Measurements from ENCODE around the gene HMMR. TPM values are rescaled to one million over a fixed set of nuclear protein-coding genes. Genes with fewer than 3 reads are reported as not detected.

Gene HMMR
- total RNA-seq, 3 donors from 2014 or later, result 0.15 to 3.5 TPM; not detected in 1

DNA sequence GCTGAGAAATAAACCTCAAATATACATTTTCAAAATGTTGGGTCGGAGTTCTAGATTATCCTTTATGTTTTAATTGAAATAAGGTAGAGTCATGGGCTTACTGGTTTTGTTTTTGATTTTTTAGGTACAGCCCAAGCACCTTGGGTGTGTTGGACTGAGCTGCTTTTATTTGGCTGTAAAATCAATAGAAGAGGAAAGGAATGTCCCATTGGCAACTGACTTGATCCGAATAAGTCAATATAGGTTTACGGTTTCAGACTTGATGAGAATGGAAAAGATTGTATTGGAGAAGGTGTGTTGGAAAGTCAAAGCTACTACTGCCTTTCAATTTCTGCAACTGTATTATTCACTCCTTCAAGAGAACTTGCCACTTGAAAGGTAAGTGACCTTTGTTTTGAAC lies 19.5 kb upstream of the HMMR start:
- TF ChIP-seq POLR2AphosphoS5 (IDR thresholded peaks at IDR 0.05), result no peak
- TF ChIP-seq POLR2A (IDR thresholded peaks at IDR 0.05), result no peak
- TF ChIP-seq, protein P1, sequence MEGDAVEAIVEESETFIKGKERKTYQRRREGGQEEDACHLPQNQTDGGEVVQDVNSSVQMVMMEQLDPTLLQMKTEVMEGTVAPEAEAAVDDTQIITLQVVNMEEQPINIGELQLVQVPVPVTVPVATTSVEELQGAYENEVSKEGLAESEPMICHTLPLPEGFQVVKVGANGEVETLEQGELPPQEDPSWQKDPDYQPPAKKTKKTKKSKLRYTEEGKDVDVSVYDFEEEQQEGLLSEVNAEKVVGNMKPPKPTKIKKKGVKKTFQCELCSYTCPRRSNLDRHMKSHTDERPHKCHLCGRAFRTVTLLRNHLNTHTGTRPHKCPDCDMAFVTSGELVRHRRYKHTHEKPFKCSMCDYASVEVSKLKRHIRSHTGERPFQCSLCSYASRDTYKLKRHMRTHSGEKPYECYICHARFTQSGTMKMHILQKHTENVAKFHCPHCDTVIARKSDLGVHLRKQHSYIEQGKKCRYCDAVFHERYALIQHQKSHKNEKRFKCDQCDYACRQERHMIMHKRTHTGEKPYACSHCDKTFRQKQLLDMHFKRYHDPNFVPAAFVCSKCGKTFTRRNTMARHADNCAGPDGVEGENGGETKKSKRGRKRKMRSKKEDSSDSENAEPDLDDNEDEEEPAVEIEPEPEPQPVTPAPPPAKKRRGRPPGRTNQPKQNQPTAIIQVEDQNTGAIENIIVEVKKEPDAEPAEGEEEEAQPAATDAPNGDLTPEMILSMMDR (IDR thresholded peaks at IDR 0.05), result no peak
- intact Hi-C loops (cut with DNase I; ENCODE audit: low total_unique reads), result no loop called here
- no peaks in the 10 kb centered on the region for H3K9me3 ChIP-seq
- H3K27ac ChIP-seq, result no peak overlapping the region
- H3K27me3 ChIP-seq, result no peaks in the 10 kb centered on the region
- no peaks in the 10 kb centered on the region for H3K36me3 ChIP-seq
- H3K4me3 ChIP-seq, result no peak overlapping the region
- peaks cover 0 to 11% of the 10 kb centered on the region in 2 donors for H3K4me1 ChIP-seq
- no peak for DNase-seq (ENCODE audit: low spot score in 2 of 2)

DNA sequence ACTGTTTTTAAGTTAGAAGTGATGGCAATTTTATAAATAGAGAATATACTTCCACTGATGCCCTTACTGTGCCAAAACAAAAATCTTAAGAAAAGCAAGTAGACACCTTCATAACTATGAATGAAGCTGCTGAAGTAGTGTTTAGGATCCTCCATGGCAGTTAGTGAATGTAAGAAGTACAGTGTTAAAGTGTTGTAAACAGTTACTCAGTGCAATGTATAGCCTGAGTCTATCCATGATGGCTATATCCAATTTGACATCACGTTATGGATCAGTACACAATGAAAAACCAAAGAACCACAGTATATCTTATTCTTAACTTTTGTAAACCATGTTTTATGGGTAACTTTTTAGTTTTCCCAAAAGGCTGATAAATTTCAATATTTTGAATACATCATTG lies 15.9 kb upstream of the HMMR start:
- Histone ChIP-seq H3K36me3 (no peaks in the 10 kb centered on the region), H3K27me3 (no peaks in the 10 kb centered on the region), H3K4me1 (peaks cover 0 to 6% of the 10 kb centered on the region in 2 donors), H3K4me3 (no peak overlapping the region), H3K27ac (no peak overlapping the region), H3K9me3 (no peaks in the 10 kb centered on the region)
- TF ChIP-seq, protein P1 (IDR thresholded peaks at IDR 0.05), result no peak
- TF ChIP-seq POLR2A (IDR thresholded peaks at IDR 0.05), result no peak
- no peak for TF ChIP-seq POLR2AphosphoS5 (IDR thresholded peaks at IDR 0.05)
- intact Hi-C loops (cut with DNase I; ENCODE audit: low total_unique reads), result no loop called here
- no peak for DNase-seq (ENCODE audit: low spot score in 2 of 2)

DNA sequence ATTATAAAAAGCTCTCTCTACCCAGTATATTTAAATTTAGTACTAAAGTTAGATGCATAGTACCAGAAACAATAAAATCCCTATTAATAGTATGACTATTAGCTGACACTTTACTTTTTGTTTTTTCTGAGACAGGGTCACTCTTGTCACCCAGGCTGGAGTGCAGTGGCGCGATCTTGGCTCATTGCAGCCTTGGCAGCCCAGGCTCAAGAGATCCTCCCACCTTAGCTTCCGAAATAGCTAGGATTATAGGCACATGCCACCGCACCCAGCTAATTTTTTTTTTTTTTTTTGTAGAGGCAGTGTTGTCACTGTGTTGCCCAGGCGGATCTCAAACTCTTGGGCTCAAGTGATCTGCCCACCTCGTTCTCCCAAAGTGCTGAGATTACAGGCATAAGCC lies 15.1 kb upstream of the HMMR start:
- H3K27me3 ChIP-seq, result no peaks in the 10 kb centered on the region
- H3K9me3 ChIP-seq, result no peaks in the 10 kb centered on the region
- intact Hi-C loops (cut with DNase I; ENCODE audit: low total_unique reads), result no loop called here
- no peaks in the 10 kb centered on the region for H3K36me3 ChIP-seq
- H3K27ac ChIP-seq, result no peak overlapping the region
- no peaks in the 10 kb centered on the region for H3K4me1 ChIP-seq
- DNase-seq (ENCODE audit: low spot score in 2 of 2), result no peak
- TF ChIP-seq POLR2A (IDR thresholded peaks at IDR 0.05) (no peak), POLR2AphosphoS5 (IDR thresholded peaks at IDR 0.05) (no peak)
- TF ChIP-seq, protein P1 (IDR thresholded peaks at IDR 0.05), result no peak
- H3K4me3 ChIP-seq, result no peak overlapping the region

DNA sequence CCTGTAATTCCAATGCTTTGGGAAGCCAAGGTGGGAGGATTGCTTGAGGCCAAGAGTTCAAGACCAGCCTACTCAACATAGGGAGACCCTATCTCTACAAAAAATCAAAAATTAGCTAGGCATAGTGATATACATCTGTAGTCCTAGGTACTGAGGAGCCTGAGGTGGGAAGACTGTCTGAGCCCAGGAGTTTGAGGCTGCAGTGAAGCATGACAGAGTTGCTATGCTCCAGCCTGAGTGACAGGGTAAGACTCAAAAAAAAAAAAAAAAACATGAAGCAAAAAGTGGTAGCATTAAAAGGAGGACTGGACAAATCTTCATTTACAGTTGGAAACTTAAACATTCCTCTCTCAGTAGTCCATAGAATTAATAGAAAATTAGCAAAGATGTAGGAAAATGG lies 13.2 kb upstream of the HMMR start:
- no peak for DNase-seq (ENCODE audit: low spot score in 2 of 2)
- no peak overlapping the region for H3K4me3 ChIP-seq
- no peaks in the 10 kb centered on the region for H3K4me1 ChIP-seq
- no peak for TF ChIP-seq POLR2A (IDR thresholded peaks at IDR 0.05)
- no peak for TF ChIP-seq POLR2AphosphoS5 (IDR thresholded peaks at IDR 0.05)
- TF ChIP-seq, protein P1 (IDR thresholded peaks at IDR 0.05), result no peak
- H3K9me3 ChIP-seq, result no peaks in the 10 kb centered on the region
- H3K27ac ChIP-seq, result no peak overlapping the region
- H3K36me3 ChIP-seq, result no peaks in the 10 kb centered on the region
- intact Hi-C loops (cut with DNase I; ENCODE audit: low total_unique reads), result no loop called here
- H3K27me3 ChIP-seq, result no peaks in the 10 kb centered on the region

DNA sequence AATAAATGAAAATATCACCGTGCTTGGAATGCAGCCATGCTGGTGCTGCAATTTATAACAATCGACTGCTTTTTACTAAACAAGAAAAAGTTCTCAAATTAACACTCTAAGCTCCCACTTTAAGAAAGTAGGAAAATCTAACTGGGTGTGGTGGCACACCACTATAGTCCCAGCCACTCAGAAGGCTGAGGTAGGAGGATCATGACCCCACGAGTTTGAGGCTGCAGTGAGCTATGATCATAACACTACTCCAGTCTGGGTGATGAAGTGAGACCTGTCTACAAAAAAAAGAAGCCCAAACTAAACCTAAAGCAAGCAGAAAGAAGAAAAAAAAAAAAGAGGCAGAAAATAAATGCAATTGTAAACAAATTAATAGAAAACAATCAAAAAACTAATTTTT lies 12.6 kb upstream of the HMMR start:
- DNase-seq (ENCODE audit: low spot score in 2 of 2), result no peak
- H3K4me1 ChIP-seq, result no peaks in the 10 kb centered on the region
- no peaks in the 10 kb centered on the region for H3K9me3 ChIP-seq
- H3K4me3 ChIP-seq, result no peak overlapping the region
- no peaks in the 10 kb centered on the region for H3K27me3 ChIP-seq
- H3K36me3 ChIP-seq, result no peaks in the 10 kb centered on the region
- intact Hi-C loops (cut with DNase I; ENCODE audit: low total_unique reads), result no loop called here
- TF ChIP-seq, protein P1 (IDR thresholded peaks at IDR 0.05), result no peak
- TF ChIP-seq POLR2AphosphoS5 (IDR thresholded peaks at IDR 0.05) (no peak), POLR2A (IDR thresholded peaks at IDR 0.05) (no peak)
- no peak overlapping the region for H3K27ac ChIP-seq

Measured in breast epithelium (tissue), 4 donors.